ENCODE data around the gene ARHGEF11. TPM values are rescaled to one million over a fixed set of nuclear protein-coding genes. Genes with fewer than 3 reads are reported as not detected.

Gene ARHGEF11
- total RNA-seq, 1 experiment from 2014 or later = 25.3 TPM

- POLR2A ChIA-PET (ENCODE audit: low non-redundant PET) = no interaction called here
- CTCF ChIA-PET = interaction anchor here (1.1 kb wide), 1 partner anchor 68 kb away, joined by 7 read pairs; no protein-coding TSS in a partner anchor
- TF ChIP-seq EZH2 (IDR thresholded peaks at IDR 0.05; ENCODE audit: borderline replicate concordance, low read depth, low read length, poor library complexity, severe bottlenecking) = no peak
- no peak for TF ChIP-seq CTCF (conservative IDR thresholded peaks at IDR 0.05; ENCODE audit: low read depth, low read length)
- Histone ChIP-seq H3K9me3 (ENCODE audit: low read depth, low read length, poor library complexity, severe bottlenecking) (no peaks in the 10 kb centered on the region), H3K36me3 (ENCODE audit: insufficient read depth, low read length, poor library complexity, severe bottlenecking) (no peaks in the 10 kb centered on the region), H3K4me3 (ENCODE audit: low read depth, low read length, poor library complexity, severe bottlenecking) (no peak overlapping the region), H3K4me1 (ENCODE audit: insufficient read depth, low read length, poor library complexity, severe bottlenecking) (peaks cover 30% of the 10 kb centered on the region), H3K27ac (ENCODE audit: low read depth, low read length, poor library complexity, severe bottlenecking) (no peak overlapping the region), H3K27me3 (replicated peaks; ENCODE audit: insufficient read depth, low read depth, low read length, poor library complexity) (no peaks in the 10 kb centered on the region)
- no TSS peak for BruUV-seq (replicated peaks)
- intact Hi-C loops (cut with micrococcal nuclease; ENCODE audit: unreplicated experiment) = no loop called here
- DNase-seq (ENCODE audit: low spot score) = no peak
Observed at GRCh38 chr1:157088607-157089006, 43.1 kb upstream of the ARHGEF11 start.

GRCh38 chr1:157087030-157087429 is 41.5 kb upstream of the ARHGEF11 start:
- H3K4me1 ChIP-seq (ENCODE audit: insufficient read depth, low read length, poor library complexity, severe bottlenecking) = peaks cover 19% of the 10 kb centered on the region
- intact Hi-C loops (cut with micrococcal nuclease; ENCODE audit: unreplicated experiment) = no loop called here
- CTCF ChIA-PET = interaction anchor here (0.5 to 0.6 kb wide), 2 partner anchors 73 to 348 kb away, joined by 3 to 4 read pairs; no protein-coding TSS in a partner anchor
- no peaks in the 10 kb centered on the region for H3K36me3 ChIP-seq (ENCODE audit: insufficient read depth, low read length, poor library complexity, severe bottlenecking)
- no peaks in the 10 kb centered on the region for H3K27me3 ChIP-seq (replicated peaks; ENCODE audit: insufficient read depth, low read depth, low read length, poor library complexity)
- no peak overlapping the region for H3K27ac ChIP-seq (ENCODE audit: low read depth, low read length, poor library complexity, severe bottlenecking)
- BruUV-seq (replicated peaks) = no TSS peak
- DNase-seq (ENCODE audit: low spot score) = no peak
- no peak overlapping the region for H3K4me3 ChIP-seq (ENCODE audit: low read depth, low read length, poor library complexity, severe bottlenecking)
- POLR2A ChIA-PET (ENCODE audit: low non-redundant PET) = no interaction called here
- TF ChIP-seq EZH2 (IDR thresholded peaks at IDR 0.05; ENCODE audit: borderline replicate concordance, low read depth, low read length, poor library complexity, severe bottlenecking) = no peak
- no peak for TF ChIP-seq CTCF (conservative IDR thresholded peaks at IDR 0.05; ENCODE audit: low read depth, low read length)
- no peaks in the 10 kb centered on the region for H3K9me3 ChIP-seq (ENCODE audit: low read depth, low read length, poor library complexity, severe bottlenecking)

- CTCF ChIA-PET = no interaction called here
- Histone ChIP-seq H3K27ac (ENCODE audit: low read depth, low read length, poor library complexity, severe bottlenecking) (no peak overlapping the region), H3K9me3 (ENCODE audit: low read depth, low read length, poor library complexity, severe bottlenecking) (no peaks in the 10 kb centered on the region), H3K36me3 (ENCODE audit: insufficient read depth, low read length, poor library complexity, severe bottlenecking) (no peaks in the 10 kb centered on the region), H3K4me1 (ENCODE audit: insufficient read depth, low read length, poor library complexity, severe bottlenecking) (peaks cover 12% of the 10 kb centered on the region), H3K27me3 (replicated peaks; ENCODE audit: insufficient read depth, low read depth, low read length, poor library complexity) (no peaks in the 10 kb centered on the region), H3K4me3 (ENCODE audit: low read depth, low read length, poor library complexity, severe bottlenecking) (no peak overlapping the region)
- TF ChIP-seq CTCF (conservative IDR thresholded peaks at IDR 0.05; ENCODE audit: low read depth, low read length) (no peak), EZH2 (IDR thresholded peaks at IDR 0.05; ENCODE audit: borderline replicate concordance, low read depth, low read length, poor library complexity, severe bottlenecking) (no peak)
- BruUV-seq (replicated peaks) = no TSS peak
- intact Hi-C loops (cut with micrococcal nuclease; ENCODE audit: unreplicated experiment) = no loop called here
- POLR2A ChIA-PET (ENCODE audit: low non-redundant PET) = interaction anchor here (0.6 kb wide), 1 partner anchor 34 kb away, joined by 3 read pairs; no protein-coding TSS in a partner anchor
- DNase-seq (ENCODE audit: low spot score) = no peak
Observed at GRCh38 chr1:157086299-157086698, 40.8 kb upstream of the ARHGEF11 start.
